ENCODE measurements around the gene AQP2. TPM values are rescaled to one million over a fixed set of nuclear protein-coding genes. Genes with fewer than 3 reads are reported as not detected.

The AQP2 gene
- total RNA-seq, 2 donors from 2014 or later = not detected

DNA sequence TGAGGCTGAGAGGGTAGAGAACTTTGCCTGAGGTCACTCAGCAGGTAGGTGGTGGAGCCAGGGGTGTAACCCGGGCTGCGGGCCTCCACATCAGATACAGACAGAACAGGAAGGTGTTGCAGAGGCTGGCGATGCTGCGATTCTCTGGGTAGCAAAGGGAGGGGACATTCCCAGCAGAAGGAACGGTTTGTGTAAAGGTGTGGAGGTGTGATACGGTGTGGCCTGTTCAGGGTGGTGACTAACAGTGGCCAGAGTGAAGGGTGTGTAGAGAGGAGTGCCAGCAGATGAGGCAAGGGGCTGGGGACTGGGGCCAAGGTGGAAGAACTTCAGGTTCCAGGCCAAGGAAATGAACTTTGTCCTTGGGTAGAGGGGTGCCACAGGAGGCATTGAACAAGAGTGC, 28.6 kb upstream of the AQP2 start:
- no peaks in the 10 kb centered on the region for H3K27me3 ChIP-seq
- no peak overlapping the region for H3K27ac ChIP-seq
- H3K36me3 ChIP-seq = no peaks in the 10 kb centered on the region
- no peaks in the 10 kb centered on the region for H3K9me3 ChIP-seq
- no peaks in the 10 kb centered on the region for H3K4me1 ChIP-seq
- no peak for DNase-seq
- no peak overlapping the region for H3K4me3 ChIP-seq
- H3K9ac ChIP-seq (ENCODE audit: low read depth in 2 of 2, low read length in 2 of 2) = no peak overlapping the region
- no peak for TF ChIP-seq CTCF (IDR thresholded peaks at IDR 0.05)
- intact Hi-C loops (cut with DNase I) = no loop called here

DNA sequence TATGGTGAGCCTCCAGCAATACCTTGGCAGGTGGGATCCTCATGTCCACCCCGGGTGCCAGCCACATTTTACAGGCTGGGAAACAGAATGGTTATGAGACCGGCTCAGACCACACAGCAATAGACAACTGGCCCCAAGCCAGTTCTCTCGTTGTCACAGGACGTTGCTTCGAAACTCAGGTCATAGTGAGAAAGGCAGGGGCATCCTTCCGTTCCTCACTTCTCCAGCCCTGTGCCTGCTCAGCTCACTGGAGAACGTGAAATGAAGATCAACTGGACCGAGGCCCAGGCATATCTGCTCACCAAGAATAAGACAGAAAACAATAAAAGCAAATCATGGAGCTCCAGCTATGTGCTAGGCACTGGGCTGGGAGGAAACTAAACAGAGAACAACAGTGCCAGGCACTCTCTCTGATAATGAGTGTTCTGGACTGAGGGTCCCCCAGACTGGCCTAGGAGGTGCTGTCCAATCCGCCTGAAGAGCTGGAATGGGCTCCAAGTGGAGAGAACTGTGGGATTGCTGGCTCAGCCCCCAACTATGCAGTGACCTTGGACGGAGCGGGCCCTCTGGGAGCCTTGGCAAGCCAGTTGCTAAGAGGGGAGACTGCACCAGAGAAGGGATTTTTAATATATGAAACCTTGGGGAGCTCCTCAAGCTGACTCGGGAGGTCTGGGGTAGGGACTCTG, 28.0 kb upstream of the AQP2 start:
- no peak for DNase-seq
- Histone ChIP-seq H3K9me3 (no peaks in the 10 kb centered on the region), H3K9ac (ENCODE audit: low read depth in 2 of 2, low read length in 2 of 2) (no peak overlapping the region), H3K4me3 (no peak overlapping the region), H3K27ac (no peak overlapping the region), H3K36me3 (no peaks in the 10 kb centered on the region), H3K4me1 (no peaks in the 10 kb centered on the region), H3K27me3 (no peaks in the 10 kb centered on the region)
- intact Hi-C loops (cut with DNase I) = no loop called here
- no peak for TF ChIP-seq CTCF (IDR thresholded peaks at IDR 0.05)

- Histone ChIP-seq H3K27ac (no peak overlapping the region), H3K27me3 (no peaks in the 10 kb centered on the region), H3K9ac (ENCODE audit: low read depth in 2 of 2, low read length in 2 of 2) (no peak overlapping the region), H3K9me3 (no peaks in the 10 kb centered on the region), H3K36me3 (no peaks in the 10 kb centered on the region), H3K4me3 (no peak overlapping the region), H3K4me1 (no peaks in the 10 kb centered on the region)
- intact Hi-C loops (cut with DNase I) = no loop called here
- DNase-seq = no peak
- TF ChIP-seq CTCF (IDR thresholded peaks at IDR 0.05) = no peak
These were observed 27.4 kb upstream of the AQP2 start for GRCh38 chr12:49923035-49923644.

DNA sequence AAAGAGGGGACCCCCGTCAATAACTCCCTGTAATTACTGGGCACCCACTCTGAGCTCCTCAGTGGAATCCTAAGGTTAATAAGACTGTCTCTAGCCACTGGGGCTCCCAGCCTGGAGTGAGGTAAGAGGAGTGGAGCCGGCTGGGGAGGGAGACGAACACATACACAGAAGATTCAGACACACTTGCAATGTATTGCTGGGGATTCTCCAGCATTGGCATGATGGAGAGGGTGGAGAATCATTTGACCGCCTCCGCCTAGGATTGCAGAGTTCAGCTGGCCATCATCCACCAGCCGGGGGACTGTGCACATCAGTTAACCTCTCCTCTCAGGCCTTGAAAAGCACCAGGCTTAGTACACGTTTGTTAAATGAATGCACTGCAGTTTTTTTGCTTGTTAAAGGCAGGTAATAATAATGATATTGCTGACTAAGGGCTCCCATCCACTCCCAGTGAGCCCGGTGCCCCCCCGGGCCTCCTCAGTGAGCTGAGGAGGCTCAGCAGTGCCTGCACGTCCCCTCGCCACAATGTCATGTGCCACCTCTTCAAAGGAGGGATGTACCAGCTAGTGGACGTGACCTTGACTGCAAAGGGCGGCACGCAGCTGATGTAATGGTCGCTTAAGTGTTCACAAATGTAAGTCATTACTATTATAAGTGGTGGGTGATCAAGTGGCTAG, 26.5 kb upstream of the AQP2 start:
- H3K27me3 ChIP-seq = no peaks in the 10 kb centered on the region
- DNase-seq = no peak
- no peaks in the 10 kb centered on the region for H3K9me3 ChIP-seq
- no peak for TF ChIP-seq CTCF (IDR thresholded peaks at IDR 0.05)
- intact Hi-C loops (cut with DNase I) = no loop called here
- H3K9ac ChIP-seq (ENCODE audit: low read depth in 2 of 2, low read length in 2 of 2) = no peak overlapping the region
- no peak overlapping the region for H3K4me3 ChIP-seq
- H3K36me3 ChIP-seq = no peaks in the 10 kb centered on the region
- no peak overlapping the region for H3K27ac ChIP-seq
- no peaks in the 10 kb centered on the region for H3K4me1 ChIP-seq

- intact Hi-C loops (cut with DNase I) = no loop called here
- DNase-seq = no peak
- no peaks in the 10 kb centered on the region for H3K9me3 ChIP-seq
- H3K4me3 ChIP-seq = no peak overlapping the region
- H3K4me1 ChIP-seq = no peaks in the 10 kb centered on the region
- no peaks in the 10 kb centered on the region for H3K27me3 ChIP-seq
- no peak for TF ChIP-seq CTCF (IDR thresholded peaks at IDR 0.05)
- H3K27ac ChIP-seq = no peak overlapping the region
- no peaks in the 10 kb centered on the region for H3K36me3 ChIP-seq
- no peak overlapping the region for H3K9ac ChIP-seq (ENCODE audit: low read depth in 2 of 2, low read length in 2 of 2)
These were observed 25.8 kb upstream of the AQP2 start for GRCh38 chr12:49924628-49925246.
